Stimulated activated CD4-positive, alpha-beta T cell treated with anti-CD3 and anti-CD28 coated beads, Interleukin-2, amount 100 ng/mL, for 4 hours (primary cell): Measurements from ENCODE around the gene SEMA3C.

Experiments used
- DNase-seq: peaks from one replicate; pipeline ENCODE4 v3.0.0-alpha.2; 2020; ENCODE audit warnings: low read depth

Gene SEMA3C

GRCh38 chr7:80734011-80734410 lies 184.8 kb downstream of the SEMA3C start:
- no peak for DNase-seq

GRCh38 chr7:80733333-80733915 lies 185.4 kb downstream of the SEMA3C start:
- DNase-seq: no peak

GRCh38 chr7:80732630-80733029 lies 186.2 kb downstream of the SEMA3C start:
- DNase-seq: no peak

- no peak for DNase-seq
These were observed 187.6 kb downstream of the SEMA3C start for GRCh38 chr7:80731281-80731680.

- no peak for DNase-seq
These were observed 189.1 kb downstream of the SEMA3C start for GRCh38 chr7:80729591-80730320.

- no peak for DNase-seq
These were observed 192.2 kb downstream of the SEMA3C start for GRCh38 chr7:80726666-80727065.

- DNase-seq: no peak
These were observed 193.7 kb downstream of the SEMA3C start for GRCh38 chr7:80725181-80725611.

GRCh38 chr7:80724249-80724871 lies 194.5 kb downstream of the SEMA3C start:
- no peak for DNase-seq

- DNase-seq: no peak
These were observed 196.1 kb downstream of the SEMA3C start for GRCh38 chr7:80722616-80723195.

- no peak for DNase-seq
These were observed 196.8 kb downstream of the SEMA3C start for GRCh38 chr7:80721883-80722615.

- no peak for DNase-seq
These were observed 198.7 kb downstream of the SEMA3C start for GRCh38 chr7:80720146-80720545.

GRCh38 chr7:80719261-80719660 lies 199.6 kb downstream of the SEMA3C start:
- DNase-seq: no peak

GRCh38 chr7:80711531-80711930 lies 207.3 kb downstream of the SEMA3C start:
- no peak for DNase-seq

GRCh38 chr7:80708123-80708522 lies 210.7 kb downstream of the SEMA3C start:
- no peak for DNase-seq

GRCh38 chr7:80707318-80707717 lies 211.5 kb downstream of the SEMA3C start:
- no peak for DNase-seq

- DNase-seq: no peak
These were observed 213.6 kb downstream of the SEMA3C start for GRCh38 chr7:80705130-80705781.

GRCh38 chr7:80703272-80703671 lies 215.6 kb downstream of the SEMA3C start:
- no peak for DNase-seq

GRCh38 chr7:80699721-80700256 lies 219.1 kb downstream of the SEMA3C start:
- DNase-seq: no peak

- DNase-seq: no peak
These were observed 219.7 kb downstream of the SEMA3C start for GRCh38 chr7:80699045-80699638.
